Loucy (cell line): ENCODE measurements around the gene ABAT.

Source experiments
- H2AFZ ChIP-seq: fragments of 200-600 bp; sonication (generic); 2 replicates; pipeline ENCODE4 v1.6.0; 2016; ENCODE audit warnings: antibody characterized with exemption, mild to moderate bottlenecking, low read length, moderate library complexity
- H3F3A ChIP-seq: fragments of 200-600 bp; 2 replicates; pipeline ENCODE4 v1.6.0; 2016; ENCODE audit warnings: antibody characterized with exemption, low read depth, mild to moderate bottlenecking
- H3K27me3 ChIP-seq: fragments of 200-600 bp; sonication (generic); 2 replicates; pipeline ENCODE4 v1.6.1; 2014; ENCODE audit warnings: low read length, mild to moderate bottlenecking; ENCODE audit not compliant: insufficient read depth, poor library complexity, severe bottlenecking
- H3K36me3 ChIP-seq: fragments of 200-600 bp; sonication (generic); 2 replicates; pipeline ENCODE4 v1.6.1; 2016; ENCODE audit warnings: low read length; ENCODE audit not compliant: insufficient read depth
- H3K4me1 ChIP-seq: fragments of 200-600 bp; sonication (generic); 2 replicates; pipeline ENCODE4 v1.5.1; 2014; ENCODE audit warnings: low read length, mild to moderate bottlenecking; ENCODE audit not compliant: insufficient read depth, poor library complexity, severe bottlenecking
- H3K4me2 ChIP-seq: fragments of 200-600 bp; sonication (generic); 2 replicates; pipeline ENCODE4 v1.6.0; 2014; ENCODE audit warnings: antibody characterized with exemption, low read length, low read depth, mild to moderate bottlenecking; ENCODE audit not compliant: poor library complexity, severe bottlenecking
- H3K4me3 ChIP-seq: fragments of 200-600 bp; sonication (generic); 2 replicates; pipeline ENCODE4 v1.5.1; 2014; ENCODE audit warnings: low read length, mild to moderate bottlenecking, mixed read lengths; ENCODE audit not compliant: poor library complexity, severe bottlenecking
- H3K79me2 ChIP-seq: fragments of 200-600 bp; sonication (generic); 2 replicates; pipeline ENCODE4 v1.6.1; 2014; ENCODE audit warnings: low read length; ENCODE audit not compliant: insufficient read depth
- H3K9ac ChIP-seq: fragments of 200-600 bp; sonication (generic); 2 replicates; pipeline ENCODE4 v1.6.0; 2014; ENCODE audit warnings: mild to moderate bottlenecking, low read depth, low read length, moderate library complexity; ENCODE audit not compliant: poor library complexity, severe bottlenecking
- H3K9me2 ChIP-seq: fragments of 200-600 bp; sonication (generic); replicated peaks from 2 replicates; pipeline ENCODE4 v1.6.1; 2016; ENCODE audit warnings: low read depth, low read length, mixed read lengths
- H3K9me3 ChIP-seq: fragments of 200-600 bp; sonication (generic); 2 replicates; pipeline ENCODE4 v1.6.1; 2014; ENCODE audit warnings: mild to moderate bottlenecking, antibody characterized with exemption, low read length, low read depth; ENCODE audit not compliant: insufficient read depth
- H4K20me1 ChIP-seq: fragments of 200-600 bp; sonication (generic); 2 replicates; pipeline ENCODE4 v1.6.0; 2014; ENCODE audit warnings: antibody characterized with exemption, low read length, mild to moderate bottlenecking; ENCODE audit not compliant: insufficient read depth, poor library complexity, severe bottlenecking
- EZH2phosphoT487 ChIP-seq: fragments of 200-600 bp; IDR thresholded peaks from 2 replicates; pipeline ENCODE4 v1.6.1; 2018; ENCODE audit warnings: antibody characterized with exemption, mild to moderate bottlenecking, moderate library complexity, borderline replicate concordance
- TF ChIP-seq, protein P1 (sequence below): fragments of 200-600 bp; sonication (generic); conservative IDR thresholded peaks from 2 replicates; pipeline ENCODE4 v1.5.1; 2014; ENCODE audit warnings: mild to moderate bottlenecking, antibody characterized with exemption, low read length

The ABAT gene

DNA sequence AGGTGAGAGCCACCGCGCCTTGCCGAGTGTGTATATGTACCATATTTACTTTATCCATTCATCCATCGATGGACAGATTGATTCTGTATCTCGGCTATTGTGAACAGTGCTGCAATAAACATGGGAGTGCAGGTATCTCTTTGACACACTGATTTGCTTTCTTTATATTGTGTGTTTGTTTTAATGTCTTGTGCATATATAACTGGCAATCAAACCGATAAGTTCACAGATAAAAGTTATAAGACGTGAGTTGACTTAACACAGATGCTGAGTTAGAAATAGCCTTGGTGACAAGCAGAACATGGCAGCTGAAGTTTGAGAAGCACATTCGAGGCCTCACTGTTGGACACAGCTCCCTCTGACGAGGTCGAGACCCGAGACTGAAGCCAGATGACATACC, 99.8 kb downstream of the ABAT start:
- no peak overlapping the region for H3K4me3 ChIP-seq
- H3K9me2 ChIP-seq: no peaks in the 10 kb centered on the region
- no peaks in the 10 kb centered on the region for H3K9me3 ChIP-seq
- H2AFZ ChIP-seq: no peak overlapping the region
- no peaks in the 10 kb centered on the region for H3K79me2 ChIP-seq
- H4K20me1 ChIP-seq: no peaks in the 10 kb centered on the region
- H3K9ac ChIP-seq: no peak overlapping the region
- no peaks in the 10 kb centered on the region for H3F3A ChIP-seq
- TF ChIP-seq, protein P1, sequence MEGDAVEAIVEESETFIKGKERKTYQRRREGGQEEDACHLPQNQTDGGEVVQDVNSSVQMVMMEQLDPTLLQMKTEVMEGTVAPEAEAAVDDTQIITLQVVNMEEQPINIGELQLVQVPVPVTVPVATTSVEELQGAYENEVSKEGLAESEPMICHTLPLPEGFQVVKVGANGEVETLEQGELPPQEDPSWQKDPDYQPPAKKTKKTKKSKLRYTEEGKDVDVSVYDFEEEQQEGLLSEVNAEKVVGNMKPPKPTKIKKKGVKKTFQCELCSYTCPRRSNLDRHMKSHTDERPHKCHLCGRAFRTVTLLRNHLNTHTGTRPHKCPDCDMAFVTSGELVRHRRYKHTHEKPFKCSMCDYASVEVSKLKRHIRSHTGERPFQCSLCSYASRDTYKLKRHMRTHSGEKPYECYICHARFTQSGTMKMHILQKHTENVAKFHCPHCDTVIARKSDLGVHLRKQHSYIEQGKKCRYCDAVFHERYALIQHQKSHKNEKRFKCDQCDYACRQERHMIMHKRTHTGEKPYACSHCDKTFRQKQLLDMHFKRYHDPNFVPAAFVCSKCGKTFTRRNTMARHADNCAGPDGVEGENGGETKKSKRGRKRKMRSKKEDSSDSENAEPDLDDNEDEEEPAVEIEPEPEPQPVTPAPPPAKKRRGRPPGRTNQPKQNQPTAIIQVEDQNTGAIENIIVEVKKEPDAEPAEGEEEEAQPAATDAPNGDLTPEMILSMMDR: no peak
- no peak for TF ChIP-seq EZH2phosphoT487
- no peaks in the 10 kb centered on the region for H3K36me3 ChIP-seq
- no peaks in the 10 kb centered on the region for H3K27me3 ChIP-seq
- H3K4me1 ChIP-seq: no peaks in the 10 kb centered on the region
- no peak overlapping the region for H3K4me2 ChIP-seq

DNA sequence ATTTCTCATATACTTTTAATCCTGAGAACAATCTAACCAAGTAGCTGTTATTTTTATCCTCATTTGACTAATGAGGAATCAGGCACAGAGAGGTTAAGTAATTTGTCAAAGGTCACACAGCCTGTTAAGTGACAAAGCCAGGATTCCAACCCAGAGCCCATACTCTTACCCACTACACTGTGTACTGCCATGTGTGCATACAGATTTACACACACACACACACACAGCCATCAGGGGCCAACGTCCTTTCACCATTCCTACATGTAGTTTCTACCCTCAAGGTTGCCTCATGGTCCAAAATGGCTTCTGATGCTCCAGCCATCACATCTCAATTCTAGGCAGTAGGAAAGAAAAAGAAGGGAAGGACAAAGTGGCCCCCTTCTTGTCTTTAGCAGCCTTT, 100.9 kb downstream of the ABAT start:
- Histone ChIP-seq H3K9ac (no peak overlapping the region), H2AFZ (no peak overlapping the region), H3K36me3 (no peaks in the 10 kb centered on the region), H3K9me2 (no peaks in the 10 kb centered on the region), H3K4me1 (no peaks in the 10 kb centered on the region), H3K79me2 (no peaks in the 10 kb centered on the region), H3K9me3 (no peaks in the 10 kb centered on the region), H3K4me3 (no peak overlapping the region), H3F3A (no peaks in the 10 kb centered on the region), H3K4me2 (no peak overlapping the region), H3K27me3 (no peaks in the 10 kb centered on the region), H4K20me1 (no peaks in the 10 kb centered on the region)
- TF ChIP-seq, protein P1: no peak
- no peak for TF ChIP-seq EZH2phosphoT487

DNA sequence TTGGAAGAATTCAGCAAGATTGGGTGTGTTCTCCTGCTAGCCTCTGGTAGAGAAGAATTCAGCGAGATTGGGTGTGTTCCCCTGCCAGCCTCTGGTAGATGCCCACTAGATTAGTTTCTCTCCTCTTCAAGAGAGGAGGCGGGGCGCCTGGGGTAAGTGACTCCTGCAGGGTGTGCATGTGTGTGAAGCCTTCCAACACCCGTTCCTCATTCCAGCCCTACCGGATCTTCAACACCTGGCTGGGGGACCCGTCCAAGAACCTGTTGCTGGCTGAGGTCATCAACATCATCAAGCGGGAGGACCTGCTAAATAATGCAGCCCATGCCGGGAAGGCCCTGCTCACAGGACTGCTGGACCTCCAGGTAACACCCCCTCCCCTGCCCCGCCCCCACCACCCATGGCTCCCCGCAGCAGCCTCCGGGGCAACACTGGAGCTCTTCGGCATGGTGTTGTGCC, 101.7 kb downstream of the ABAT start:
- no peak overlapping the region for H2AFZ ChIP-seq
- no peaks in the 10 kb centered on the region for H3K9me3 ChIP-seq
- no peaks in the 10 kb centered on the region for H3K36me3 ChIP-seq
- no peak overlapping the region for H3K4me2 ChIP-seq
- H3K9me2 ChIP-seq: no peaks in the 10 kb centered on the region
- no peak overlapping the region for H3K4me3 ChIP-seq
- no peaks in the 10 kb centered on the region for H3K79me2 ChIP-seq
- H3F3A ChIP-seq: no peaks in the 10 kb centered on the region
- TF ChIP-seq, protein P1: no peak
- TF ChIP-seq EZH2phosphoT487: no peak
- H3K9ac ChIP-seq: no peak overlapping the region
- no peaks in the 10 kb centered on the region for H4K20me1 ChIP-seq
- no peaks in the 10 kb centered on the region for H3K27me3 ChIP-seq
- no peaks in the 10 kb centered on the region for H3K4me1 ChIP-seq
